Gastroesophageal sphincter (tissue), 3 donors: ENCODE results near the gene STXBP6.

Source experiments
- EP300 ChIP-seq: sonication (generic); formaldehyde crosslinking; IDR thresholded peaks from one replicate; pipeline ENCODE4 v1.6.1; 2017; ENCODE audit warnings: antibody characterized with exemption, mild to moderate bottlenecking
- POLR2A ChIP-seq, 2 donors: fragments of 450-650 bp; IDR thresholded peaks; one replicate each; pipeline ENCODE4 v1.6.1; 2017; ENCODE audit warnings: antibody characterized with exemption in 2 of 2, mild to moderate bottlenecking in 2 of 2, moderate library complexity in 1 of 2
- TF ChIP-seq, protein P1 (sequence below), 4 experiments: fragments of 200-600 bp in 2 of 4; fragments of 450-650 bp in 2 of 4; sonication (generic) in 1 of 4; IDR thresholded peaks; one replicate each; pipeline ENCODE4 v1.5.1; 2017 to 2019; ENCODE audit warnings: antibody characterized with exemption in 4 of 4, mild to moderate bottlenecking in 2 of 4, moderate library complexity in 2 of 4

DNA sequence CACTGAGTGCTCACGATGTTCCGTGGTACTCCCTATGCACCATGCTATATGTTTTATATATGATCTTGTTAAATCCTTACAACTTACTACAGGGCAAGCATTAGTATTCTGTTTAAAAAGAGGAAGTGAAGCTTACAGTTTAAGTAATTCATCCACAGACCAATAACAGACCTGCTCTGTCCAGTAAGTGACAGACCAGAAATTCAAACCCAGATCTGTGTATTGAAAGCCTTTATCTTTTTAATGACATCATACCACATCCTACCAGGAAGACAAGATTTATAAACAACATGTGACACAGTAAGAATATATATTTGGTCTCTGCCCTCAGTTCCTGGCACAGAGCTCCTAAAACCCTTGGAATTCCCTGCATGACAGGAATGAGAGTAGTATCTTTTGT is 206.5 kb downstream of the STXBP6 start:
- TF ChIP-seq, protein P1, sequence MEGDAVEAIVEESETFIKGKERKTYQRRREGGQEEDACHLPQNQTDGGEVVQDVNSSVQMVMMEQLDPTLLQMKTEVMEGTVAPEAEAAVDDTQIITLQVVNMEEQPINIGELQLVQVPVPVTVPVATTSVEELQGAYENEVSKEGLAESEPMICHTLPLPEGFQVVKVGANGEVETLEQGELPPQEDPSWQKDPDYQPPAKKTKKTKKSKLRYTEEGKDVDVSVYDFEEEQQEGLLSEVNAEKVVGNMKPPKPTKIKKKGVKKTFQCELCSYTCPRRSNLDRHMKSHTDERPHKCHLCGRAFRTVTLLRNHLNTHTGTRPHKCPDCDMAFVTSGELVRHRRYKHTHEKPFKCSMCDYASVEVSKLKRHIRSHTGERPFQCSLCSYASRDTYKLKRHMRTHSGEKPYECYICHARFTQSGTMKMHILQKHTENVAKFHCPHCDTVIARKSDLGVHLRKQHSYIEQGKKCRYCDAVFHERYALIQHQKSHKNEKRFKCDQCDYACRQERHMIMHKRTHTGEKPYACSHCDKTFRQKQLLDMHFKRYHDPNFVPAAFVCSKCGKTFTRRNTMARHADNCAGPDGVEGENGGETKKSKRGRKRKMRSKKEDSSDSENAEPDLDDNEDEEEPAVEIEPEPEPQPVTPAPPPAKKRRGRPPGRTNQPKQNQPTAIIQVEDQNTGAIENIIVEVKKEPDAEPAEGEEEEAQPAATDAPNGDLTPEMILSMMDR (IDR thresholded peaks at IDR 0.05): no peak
- no peak for TF ChIP-seq EP300
- TF ChIP-seq POLR2A (IDR thresholded peaks at IDR 0.05): no peak
